GM10248 (cell line): ENCODE measurements around the gene CRY2.

ENCODE experiments used
- CTCF ChIA-PET: fragments of 300-600 bp; sonication (Branson Sonifier 250); formaldehyde crosslinking; extraction: SDS; loops from one replicate; lab custom pipeline; 2021; ENCODE audit warnings: antibody characterized with exemption; lab: Yijun Ruan, JAX
- POLR2A ChIA-PET: fragments of 350-650 bp; sonication (Branson Sonifier 250); formaldehyde crosslinking; extraction: SDS; loops from one replicate; lab custom pipeline; 2020; ENCODE audit warnings: antibody characterized with exemption; lab: Yijun Ruan, JAX
- DNase-seq: peaks from one replicate; pipeline ENCODE4 v3.0.0; 2012; ENCODE audit errors: extremely low spot score
- TF ChIP-seq, protein P1 (sequence below): IDR thresholded peaks from 2 replicates; pipeline ENCODE4 v1.5.1; 2012; ENCODE audit warnings: mild to moderate bottlenecking, low read depth; ENCODE audit errors: extremely low read depth, missing control alignments, control extremely low read depth

Gene CRY2

DNA sequence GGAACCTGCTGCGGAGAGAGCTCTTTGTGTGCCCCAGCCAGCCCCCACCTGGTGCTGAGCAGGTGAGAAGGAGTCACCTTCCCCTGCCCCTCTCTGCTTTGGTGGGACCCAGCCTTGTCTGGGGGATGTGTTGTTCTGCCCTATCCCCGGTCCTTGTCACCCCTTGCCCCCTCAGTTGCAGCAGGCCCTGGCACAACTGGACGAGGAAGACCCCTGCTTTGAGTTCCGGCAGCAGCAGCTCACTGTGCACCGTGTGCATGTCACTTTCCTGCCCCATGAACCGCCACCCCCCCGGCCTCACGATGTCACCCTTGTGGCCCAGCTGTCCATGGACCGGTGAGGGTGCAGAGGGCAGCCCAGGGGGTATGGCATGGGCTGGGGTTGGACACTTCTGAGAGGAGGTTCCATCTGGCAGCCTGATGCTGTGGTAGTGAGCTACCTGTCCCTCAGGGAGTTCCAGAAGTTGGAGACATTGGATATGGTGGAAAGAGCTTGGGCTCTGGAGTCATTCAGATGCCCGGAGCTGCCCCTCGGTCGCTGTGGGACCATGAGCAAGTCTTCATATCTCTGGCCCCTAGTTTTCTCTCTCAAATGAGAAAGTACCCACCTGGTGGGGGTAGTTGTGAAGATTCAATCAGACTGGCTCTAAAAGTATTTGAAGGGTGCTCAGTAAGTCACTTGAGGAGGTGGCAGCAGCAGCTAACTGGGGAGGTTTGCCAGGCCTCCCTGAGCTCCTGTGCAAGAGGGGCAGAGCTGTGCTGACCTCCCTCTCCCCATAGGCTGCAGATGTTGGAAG, 79.5 kb downstream of the CRY2 start:
- CTCF ChIA-PET, result interaction anchor here (0.7 to 2.2 kb wide), 4 partner anchors 10 to 313 kb away, joined by 3 to 7 read pairs (median 3); no protein-coding TSS in a partner anchor
- POLR2A ChIA-PET, result no interaction called here
- TF ChIP-seq, protein P1, sequence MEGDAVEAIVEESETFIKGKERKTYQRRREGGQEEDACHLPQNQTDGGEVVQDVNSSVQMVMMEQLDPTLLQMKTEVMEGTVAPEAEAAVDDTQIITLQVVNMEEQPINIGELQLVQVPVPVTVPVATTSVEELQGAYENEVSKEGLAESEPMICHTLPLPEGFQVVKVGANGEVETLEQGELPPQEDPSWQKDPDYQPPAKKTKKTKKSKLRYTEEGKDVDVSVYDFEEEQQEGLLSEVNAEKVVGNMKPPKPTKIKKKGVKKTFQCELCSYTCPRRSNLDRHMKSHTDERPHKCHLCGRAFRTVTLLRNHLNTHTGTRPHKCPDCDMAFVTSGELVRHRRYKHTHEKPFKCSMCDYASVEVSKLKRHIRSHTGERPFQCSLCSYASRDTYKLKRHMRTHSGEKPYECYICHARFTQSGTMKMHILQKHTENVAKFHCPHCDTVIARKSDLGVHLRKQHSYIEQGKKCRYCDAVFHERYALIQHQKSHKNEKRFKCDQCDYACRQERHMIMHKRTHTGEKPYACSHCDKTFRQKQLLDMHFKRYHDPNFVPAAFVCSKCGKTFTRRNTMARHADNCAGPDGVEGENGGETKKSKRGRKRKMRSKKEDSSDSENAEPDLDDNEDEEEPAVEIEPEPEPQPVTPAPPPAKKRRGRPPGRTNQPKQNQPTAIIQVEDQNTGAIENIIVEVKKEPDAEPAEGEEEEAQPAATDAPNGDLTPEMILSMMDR, result no peak
- DNase-seq, result no peak

DNA sequence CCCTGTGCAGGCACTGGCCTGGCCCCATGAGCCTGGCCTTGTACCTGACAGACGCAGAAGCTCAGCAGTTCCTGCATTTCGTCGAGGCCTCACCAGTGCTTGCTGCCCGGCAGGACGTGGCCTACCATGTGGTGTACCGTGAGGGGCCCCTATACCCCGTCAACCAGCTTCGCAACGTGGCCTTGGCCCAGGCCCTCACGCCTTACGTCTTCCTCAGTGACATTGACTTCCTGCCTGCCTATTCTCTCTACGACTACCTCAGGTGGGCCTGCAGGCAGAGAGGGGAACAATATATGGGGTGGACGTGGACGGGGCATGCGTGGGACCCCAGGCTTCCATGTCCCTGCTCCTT, 80.0 kb downstream of the CRY2 start:
- ChIA-PET POLR2A (no interaction called here), CTCF (interaction anchor here (0.7 to 2.2 kb wide), 3 partner anchors 38 to 312 kb away, joined by 3 to 7 read pairs (median 3); no protein-coding TSS in a partner anchor)
- TF ChIP-seq, protein P1, result no peak
- no peak for DNase-seq

DNA sequence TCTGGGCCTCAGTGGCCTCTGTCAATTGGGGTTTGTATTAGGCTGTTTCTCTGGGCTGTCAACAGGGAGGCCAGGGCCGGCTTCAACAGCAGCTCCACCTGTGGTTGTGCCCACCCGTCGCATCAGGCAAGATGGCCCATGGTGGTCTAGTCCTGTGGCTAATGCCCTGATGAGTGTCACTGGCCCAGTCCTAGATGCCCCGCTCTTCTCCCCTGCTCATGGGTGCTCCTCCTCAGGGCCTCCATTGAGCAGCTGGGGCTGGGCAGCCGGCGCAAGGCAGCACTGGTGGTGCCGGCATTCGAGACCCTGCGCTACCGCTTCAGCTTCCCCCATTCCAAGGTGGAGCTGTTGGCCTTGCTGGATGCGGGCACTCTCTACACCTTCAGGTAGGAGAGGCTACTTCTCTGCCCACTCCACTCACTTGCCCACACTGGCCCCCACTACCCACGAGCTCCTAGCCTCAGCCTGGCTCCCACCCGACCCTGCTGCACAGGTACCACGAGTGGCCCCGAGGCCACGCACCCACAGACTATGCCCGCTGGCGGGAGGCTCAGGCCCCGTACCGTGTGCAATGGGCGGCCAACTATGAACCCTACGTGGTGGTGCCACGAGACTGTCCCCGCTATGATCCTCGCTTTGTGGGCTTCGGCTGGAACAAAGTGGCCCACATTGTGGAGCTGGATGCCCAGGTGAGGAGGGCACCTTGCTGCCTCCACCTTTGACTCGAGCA, 80.6 kb downstream of the CRY2 start:
- DNase-seq, result no peak
- ChIA-PET POLR2A (no interaction called here), CTCF (interaction anchor here (1.4 to 4.3 kb wide), 3 partner anchors 36 to 312 kb away, joined by 3 to 21 read pairs (median 7); no protein-coding TSS in a partner anchor)
- TF ChIP-seq, protein P1, result no peak

DNA sequence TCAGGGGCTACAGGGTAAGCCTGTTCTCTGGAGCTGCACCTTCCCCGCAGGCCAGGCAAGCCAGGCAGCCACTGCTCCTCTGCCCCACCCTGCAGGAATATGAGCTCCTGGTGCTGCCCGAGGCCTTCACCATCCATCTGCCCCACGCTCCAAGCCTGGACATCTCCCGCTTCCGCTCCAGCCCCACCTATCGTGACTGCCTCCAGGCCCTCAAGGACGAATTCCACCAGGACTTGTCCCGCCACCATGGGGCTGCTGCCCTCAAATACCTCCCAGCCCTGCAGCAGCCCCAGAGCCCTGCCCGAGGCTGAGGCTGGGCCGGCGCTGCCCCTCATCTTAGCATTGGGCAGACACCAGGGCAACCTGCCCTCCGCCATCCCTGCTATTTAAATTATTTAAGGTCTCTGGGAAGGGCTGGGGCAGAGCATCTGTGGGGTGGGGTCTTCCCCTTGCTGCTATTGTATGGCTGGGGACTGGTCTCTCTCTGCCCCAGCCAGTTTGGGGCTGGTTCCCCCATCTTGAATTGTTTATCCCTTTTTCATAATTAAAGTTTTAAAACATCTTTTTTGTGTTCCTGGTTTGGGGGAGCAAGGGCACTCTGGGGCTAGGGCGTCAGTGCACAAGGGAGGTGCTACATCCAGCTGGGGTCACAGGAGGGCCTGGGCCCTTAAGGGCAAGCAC, 81.4 kb downstream of the CRY2 start:
- ChIA-PET CTCF (interaction anchor here (4.3 kb wide), 1 partner anchor 36 kb away, joined by 21 read pairs; no protein-coding TSS in a partner anchor), POLR2A (no interaction called here)
- DNase-seq, result no peak
- TF ChIP-seq, protein P1, result no peak

DNA sequence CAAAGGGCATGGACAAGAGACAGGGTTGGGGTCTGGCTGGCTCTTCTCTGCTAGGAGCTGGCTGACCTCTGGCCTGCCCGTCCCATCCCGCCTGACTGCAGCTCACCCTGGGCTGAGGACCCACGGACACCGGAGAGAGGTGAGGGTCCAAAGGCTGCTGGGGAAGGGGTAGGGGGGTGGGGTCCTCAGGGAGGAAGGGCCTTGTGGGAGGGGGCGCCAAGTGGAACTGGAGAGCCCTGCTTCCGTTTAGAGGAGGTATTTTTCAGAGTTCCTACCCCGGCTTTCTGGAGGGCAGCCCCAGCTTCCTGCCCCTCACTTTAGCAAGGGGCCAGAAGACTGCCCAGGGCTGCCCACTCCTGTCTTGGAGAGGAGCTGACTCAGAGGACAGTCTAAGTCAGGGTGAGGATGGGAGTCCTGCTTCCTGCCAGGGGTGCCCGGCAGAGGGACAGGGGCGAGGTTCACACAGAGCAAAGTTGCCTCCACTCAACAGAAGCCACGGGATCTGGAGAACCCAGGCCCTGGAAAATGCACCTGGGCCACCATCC, 82.3 kb downstream of the CRY2 start:
- DNase-seq, result no peak
- POLR2A ChIA-PET, result no interaction called here
- TF ChIP-seq, protein P1, result no peak
- CTCF ChIA-PET, result interaction anchor here (1.0 to 4.3 kb wide), 5 partner anchors 8 to 175 kb away, joined by 3 to 21 read pairs (median 6); no protein-coding TSS in a partner anchor

DNA sequence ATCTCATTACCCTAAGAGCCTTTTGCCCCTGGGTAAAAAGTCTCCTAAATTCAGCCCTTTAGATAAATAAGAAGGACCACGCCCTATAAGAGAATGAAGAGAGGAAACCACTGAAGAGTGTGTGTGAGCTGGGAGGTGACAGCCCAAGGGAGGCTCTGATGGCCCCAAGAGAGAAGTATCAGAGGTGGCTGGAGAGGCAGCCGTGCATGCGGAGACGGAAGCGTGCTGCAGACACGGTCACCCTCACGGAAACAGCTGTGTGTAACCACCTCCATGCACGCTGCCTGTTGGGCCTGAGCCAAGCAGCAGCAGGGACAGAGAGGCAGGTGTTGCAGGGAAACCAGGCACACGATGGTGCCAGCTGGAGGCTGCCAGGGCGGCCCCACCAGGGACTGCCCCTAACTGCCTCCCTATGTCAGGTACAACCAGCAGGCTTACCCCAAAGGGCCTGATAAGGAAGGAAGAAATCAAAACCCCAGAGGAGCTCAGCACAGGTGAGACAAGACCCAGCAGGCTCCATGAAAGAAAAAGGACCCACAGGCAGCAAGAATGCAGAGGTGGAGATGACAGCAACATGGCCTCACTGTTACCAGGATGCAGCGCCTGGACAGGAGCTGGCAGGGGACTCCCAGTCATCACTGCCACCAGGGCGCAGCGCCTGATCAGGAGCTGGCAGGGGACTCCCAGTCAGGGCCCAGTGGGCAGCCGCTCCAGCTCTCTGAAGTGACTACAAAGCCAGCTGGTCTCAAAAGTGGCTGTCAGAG, 82.9 kb downstream of the CRY2 start:
- TF ChIP-seq, protein P1, result no peak
- ChIA-PET CTCF (interaction anchor here (0.8 to 4.3 kb wide), 7 partner anchors 9 to 175 kb away, joined by 3 to 21 read pairs (median 3); no protein-coding TSS in a partner anchor), POLR2A (no interaction called here)
- DNase-seq, result peak; percentile 91
